IMR-90 (cell line): Measurements from ENCODE around the gene CIDEC.
A peak's percentile ranks its signal among the peaks of the same experiment; 100 is the strongest.

ENCODE experiments used
- POLR2A ChIP-seq: IDR thresholded peaks from 2 replicates; pipeline ENCODE4 v1.6.1; 2012; ENCODE audit warnings: mild to moderate bottlenecking, low read depth, low read length
- TF ChIP-seq, protein P1 (sequence below): conservative IDR thresholded peaks from 2 replicates; pipeline ENCODE4 v1.5.1; 2012; ENCODE audit warnings: mild to moderate bottlenecking, low read depth, low read length, improper control_type of control experiment

DNA sequence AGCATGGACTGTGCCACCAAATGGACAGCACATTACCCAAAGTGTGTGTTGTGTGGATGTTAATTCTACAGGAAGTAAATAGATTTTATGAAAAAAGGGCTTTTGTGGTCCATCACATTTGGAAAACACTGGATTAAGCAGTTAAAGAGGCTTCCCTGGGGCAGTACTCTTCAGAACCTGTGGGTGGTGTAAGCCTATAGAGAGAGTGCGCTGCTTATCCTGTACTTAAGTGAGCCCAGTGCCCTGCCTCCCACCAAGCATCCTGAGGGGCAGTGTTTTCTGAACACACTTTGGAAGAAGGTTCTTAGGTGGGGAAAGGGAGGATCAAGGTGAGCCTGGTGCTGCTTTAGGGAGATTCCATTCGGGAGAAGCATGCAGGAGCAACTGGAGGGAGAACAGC lies 59.1 kb downstream of the CIDEC start:
- TF ChIP-seq POLR2A: no peak
- TF ChIP-seq, protein P1, sequence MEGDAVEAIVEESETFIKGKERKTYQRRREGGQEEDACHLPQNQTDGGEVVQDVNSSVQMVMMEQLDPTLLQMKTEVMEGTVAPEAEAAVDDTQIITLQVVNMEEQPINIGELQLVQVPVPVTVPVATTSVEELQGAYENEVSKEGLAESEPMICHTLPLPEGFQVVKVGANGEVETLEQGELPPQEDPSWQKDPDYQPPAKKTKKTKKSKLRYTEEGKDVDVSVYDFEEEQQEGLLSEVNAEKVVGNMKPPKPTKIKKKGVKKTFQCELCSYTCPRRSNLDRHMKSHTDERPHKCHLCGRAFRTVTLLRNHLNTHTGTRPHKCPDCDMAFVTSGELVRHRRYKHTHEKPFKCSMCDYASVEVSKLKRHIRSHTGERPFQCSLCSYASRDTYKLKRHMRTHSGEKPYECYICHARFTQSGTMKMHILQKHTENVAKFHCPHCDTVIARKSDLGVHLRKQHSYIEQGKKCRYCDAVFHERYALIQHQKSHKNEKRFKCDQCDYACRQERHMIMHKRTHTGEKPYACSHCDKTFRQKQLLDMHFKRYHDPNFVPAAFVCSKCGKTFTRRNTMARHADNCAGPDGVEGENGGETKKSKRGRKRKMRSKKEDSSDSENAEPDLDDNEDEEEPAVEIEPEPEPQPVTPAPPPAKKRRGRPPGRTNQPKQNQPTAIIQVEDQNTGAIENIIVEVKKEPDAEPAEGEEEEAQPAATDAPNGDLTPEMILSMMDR: peak; percentile 39
